ENCODE results near the gene RNF44. TPM values are rescaled to one million over a fixed set of nuclear protein-coding genes. Genes with fewer than 3 reads are reported as not detected.

The RNF44 gene
- total RNA-seq, 2 donors from 2014 or later = 10.9 to 38.6 TPM

DNA sequence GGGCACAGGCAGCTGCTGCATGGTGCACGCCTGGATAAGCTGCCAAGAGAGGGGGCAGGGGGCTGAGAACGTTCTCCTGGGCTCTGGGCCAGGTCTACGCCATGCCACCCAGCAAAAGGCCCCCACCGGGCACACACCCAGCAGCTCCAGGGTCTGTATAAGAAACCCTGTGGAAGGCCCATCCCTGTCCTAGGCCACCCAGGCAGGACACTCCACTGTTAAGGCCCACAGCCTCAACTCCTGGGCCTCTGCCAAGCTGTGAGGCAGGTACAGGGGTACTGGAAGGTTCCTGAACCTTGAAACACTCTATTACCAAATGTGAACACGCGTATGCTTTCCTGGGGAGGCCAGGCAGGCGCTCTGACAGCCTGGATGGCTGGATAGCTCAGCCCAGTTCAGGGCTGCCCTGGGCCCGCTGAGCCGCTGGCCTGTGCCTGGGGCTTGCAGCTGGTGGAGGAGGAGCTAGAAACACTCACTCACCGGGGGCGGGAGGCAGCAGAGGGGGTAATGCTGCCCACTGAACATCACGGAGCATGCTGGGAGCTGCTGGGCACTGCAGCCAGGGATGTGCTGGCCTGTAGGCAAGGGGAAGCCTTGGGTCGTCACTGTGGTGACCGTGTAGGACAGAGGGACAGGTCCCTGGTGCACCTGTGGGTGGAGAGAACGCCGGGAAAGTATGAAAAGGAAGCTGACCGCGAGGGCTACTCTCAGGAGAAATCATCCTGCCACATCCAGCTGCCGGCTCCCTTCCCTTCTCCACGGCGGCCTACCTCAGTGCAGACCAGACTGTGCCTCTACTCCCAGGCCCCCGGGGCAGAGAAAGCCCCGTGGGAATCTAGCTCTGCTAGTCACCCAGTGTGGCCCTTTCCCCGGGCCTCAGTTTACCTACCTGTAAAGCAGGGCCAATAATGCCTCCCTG is 6.0 kb downstream of the RNF44 start:
- 63 to 78% methylated on average over 18 to 24 of the region's 24 CpGs for WGBS, 2 donors
- H3K4me1 ChIP-seq = peaks cover 48% of the 10 kb centered on the region
- H3K36me3 ChIP-seq (replicated peaks in 1 of 2; ENCODE audit: insufficient read depth in 1 of 2, low read depth in 2 of 2) = peaks cover 12 to 33% of the 10 kb centered on the region in 2 donors
- DNase-seq = no peak
- H3K27ac ChIP-seq = no peak overlapping the region
- ATAC-seq = no peak
- intact Hi-C loops (cut with DNase I) = no loop called here
- H3K27me3 ChIP-seq = no peaks in the 10 kb centered on the region
- no peak overlapping the region for H3K4me3 ChIP-seq
- TF ChIP-seq POLR2A (IDR thresholded peaks at IDR 0.05) = no peak
- TF ChIP-seq, protein P1, sequence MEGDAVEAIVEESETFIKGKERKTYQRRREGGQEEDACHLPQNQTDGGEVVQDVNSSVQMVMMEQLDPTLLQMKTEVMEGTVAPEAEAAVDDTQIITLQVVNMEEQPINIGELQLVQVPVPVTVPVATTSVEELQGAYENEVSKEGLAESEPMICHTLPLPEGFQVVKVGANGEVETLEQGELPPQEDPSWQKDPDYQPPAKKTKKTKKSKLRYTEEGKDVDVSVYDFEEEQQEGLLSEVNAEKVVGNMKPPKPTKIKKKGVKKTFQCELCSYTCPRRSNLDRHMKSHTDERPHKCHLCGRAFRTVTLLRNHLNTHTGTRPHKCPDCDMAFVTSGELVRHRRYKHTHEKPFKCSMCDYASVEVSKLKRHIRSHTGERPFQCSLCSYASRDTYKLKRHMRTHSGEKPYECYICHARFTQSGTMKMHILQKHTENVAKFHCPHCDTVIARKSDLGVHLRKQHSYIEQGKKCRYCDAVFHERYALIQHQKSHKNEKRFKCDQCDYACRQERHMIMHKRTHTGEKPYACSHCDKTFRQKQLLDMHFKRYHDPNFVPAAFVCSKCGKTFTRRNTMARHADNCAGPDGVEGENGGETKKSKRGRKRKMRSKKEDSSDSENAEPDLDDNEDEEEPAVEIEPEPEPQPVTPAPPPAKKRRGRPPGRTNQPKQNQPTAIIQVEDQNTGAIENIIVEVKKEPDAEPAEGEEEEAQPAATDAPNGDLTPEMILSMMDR (IDR thresholded peaks at IDR 0.05) = no peak
- H3K9me3 ChIP-seq = no peaks in the 10 kb centered on the region

DNA sequence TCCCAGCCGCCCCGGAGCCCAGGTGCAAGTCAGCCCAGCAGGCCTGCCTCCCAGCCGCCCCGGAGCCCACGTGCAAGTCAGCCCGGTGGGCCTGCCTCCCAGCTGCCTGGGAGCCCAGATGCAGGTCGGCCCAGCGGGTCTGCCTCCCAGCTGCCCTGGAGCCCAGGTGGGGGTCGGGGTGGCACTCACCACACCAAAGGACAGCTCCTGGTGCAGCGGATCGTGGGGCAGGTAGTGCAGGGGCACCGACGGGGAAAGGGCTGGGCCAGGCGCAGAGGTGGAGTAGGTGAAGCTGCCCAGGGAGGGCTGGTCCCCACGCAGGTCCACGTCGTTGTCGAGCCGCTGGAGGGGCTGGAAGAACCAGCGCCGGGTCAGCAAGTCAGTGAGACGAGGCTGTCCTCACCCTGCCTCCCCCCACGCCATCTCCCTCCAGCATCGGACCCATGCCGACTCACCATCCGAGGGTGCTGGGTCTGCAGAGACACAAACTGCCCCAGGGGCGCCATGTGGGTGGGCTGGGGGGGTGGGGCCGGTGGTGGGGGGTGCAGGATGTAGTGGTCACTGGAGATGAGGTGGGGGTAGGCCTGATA is 6.7 kb downstream of the RNF44 start:
- no peak for DNase-seq
- 63 to 74% methylated on average over 10 to 18 of the region's 28 CpGs for WGBS, 2 donors
- intact Hi-C loops (cut with DNase I) = no loop called here
- TF ChIP-seq POLR2A (IDR thresholded peaks at IDR 0.05) = no peak
- TF ChIP-seq, protein P1 (IDR thresholded peaks at IDR 0.05) = no peak
- no peak overlapping the region for H3K4me3 ChIP-seq
- H3K27ac ChIP-seq = no peak overlapping the region
- H3K36me3 ChIP-seq (replicated peaks in 1 of 2; ENCODE audit: insufficient read depth in 1 of 2, low read depth in 2 of 2) = peaks cover 12 to 33% of the 10 kb centered on the region in 2 donors
- no peaks in the 10 kb centered on the region for H3K9me3 ChIP-seq
- no peak for ATAC-seq
- no peaks in the 10 kb centered on the region for H3K27me3 ChIP-seq
- peaks cover 41% of the 10 kb centered on the region for H3K4me1 ChIP-seq

DNA sequence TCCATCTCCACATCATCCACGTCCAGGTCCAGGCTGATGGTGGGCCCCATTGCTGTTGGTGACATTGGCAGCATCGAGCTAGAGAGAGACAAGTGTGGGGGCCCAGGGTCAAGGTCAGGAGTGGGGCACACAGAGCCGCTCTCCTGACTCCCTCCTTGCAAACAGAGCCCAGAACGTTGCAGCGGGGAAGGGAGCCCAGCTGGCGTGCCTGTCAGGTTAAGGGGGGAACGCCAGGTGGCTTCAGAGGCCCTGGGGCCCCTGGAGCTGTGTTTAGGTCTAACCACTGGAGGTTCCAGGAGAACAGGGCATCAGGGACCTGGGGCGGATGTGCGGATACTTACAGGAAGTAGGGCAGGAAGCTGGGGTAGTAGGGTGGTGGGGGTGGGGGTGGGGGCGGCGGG is 7.5 kb downstream of the RNF44 start:
- no peak for DNase-seq
- Histone ChIP-seq H3K4me1 (peaks cover 33% of the 10 kb centered on the region), H3K36me3 (replicated peaks in 1 of 2; ENCODE audit: insufficient read depth in 1 of 2, low read depth in 2 of 2) (peaks cover 12 to 33% of the 10 kb centered on the region in 2 donors), H3K27ac (no peak overlapping the region), H3K9me3 (no peaks in the 10 kb centered on the region), H3K4me3 (no peak overlapping the region), H3K27me3 (no peaks in the 10 kb centered on the region)
- 71 to 100% methylated on average over 2 to 11 of the region's 11 CpGs for WGBS, 2 donors
- ATAC-seq = no peak
- TF ChIP-seq, protein P1 (IDR thresholded peaks at IDR 0.05) = no peak
- TF ChIP-seq POLR2A (IDR thresholded peaks at IDR 0.05) = no peak
- intact Hi-C loops (cut with DNase I) = no loop called here

DNA sequence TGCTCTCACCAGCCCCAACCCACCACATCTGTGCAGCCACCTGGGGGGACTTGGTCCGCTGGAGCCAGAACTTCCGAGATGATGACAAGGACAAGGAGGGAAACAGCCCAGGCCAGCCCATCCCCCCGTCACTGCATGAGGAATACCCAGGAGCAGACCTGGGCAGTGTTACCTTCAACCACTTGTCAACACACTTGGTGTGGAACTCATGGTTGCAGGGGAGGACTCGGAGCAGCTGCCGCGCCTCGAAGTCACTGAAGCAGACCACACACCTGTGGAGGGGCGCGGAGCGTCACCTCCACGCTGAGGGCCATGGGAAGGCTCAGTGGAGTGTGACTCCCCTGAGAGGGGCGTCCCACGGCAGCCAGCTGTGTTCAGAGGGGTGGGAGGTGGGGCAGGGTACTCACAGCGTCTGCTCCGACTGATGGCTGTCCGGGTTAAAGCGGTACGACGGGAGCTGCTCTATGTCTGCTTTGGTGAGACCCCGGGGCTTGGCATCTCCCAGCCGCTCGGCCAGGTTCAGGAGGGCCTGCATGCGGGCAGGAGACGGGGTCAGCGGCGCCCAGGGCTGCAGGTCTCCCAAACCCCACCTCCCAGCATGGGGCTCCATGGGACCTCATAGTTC is 8.0 kb downstream of the RNF44 start:
- DNase-seq (no peak), ATAC-seq (no peak)
- H3K27me3 ChIP-seq = no peaks in the 10 kb centered on the region
- TF ChIP-seq, protein P1 (IDR thresholded peaks at IDR 0.05) = no peak
- TF ChIP-seq POLR2A (IDR thresholded peaks at IDR 0.05) = no peak
- intact Hi-C loops (cut with DNase I) = no loop called here
- no peak overlapping the region for H3K27ac ChIP-seq
- H3K4me3 ChIP-seq = no peak overlapping the region
- WGBS, 2 donors = 91 to 98% methylated on average over 9 to 23 of the region's 26 CpGs
- H3K9me3 ChIP-seq = no peaks in the 10 kb centered on the region
- peaks cover 12 to 33% of the 10 kb centered on the region in 2 donors for H3K36me3 ChIP-seq (replicated peaks in 1 of 2; ENCODE audit: insufficient read depth in 1 of 2, low read depth in 2 of 2)
- H3K4me1 ChIP-seq = peaks cover 28% of the 10 kb centered on the region
